GM19468 (cell line): ENCODE measurements around the gene IMP3.
"Not testable (repeated sequence)": the region's sequence is repeated elsewhere in the genome, so short reads cannot be mapped to it uniquely, and the experiment has no call there.

Experiments used
- ATAC-seq: cut with Tn5 transposase; IDR thresholded peaks from one replicate; pipeline ENCODE4 v1.9.1; 2021; ENCODE audit warnings: mild to moderate bottlenecking, moderate library complexity, moderate number of reproducible peaks; ENCODE audit not compliant: unreplicated experiment; ENCODE audit errors: extremely low read depth

IMP3 gene, protein sequence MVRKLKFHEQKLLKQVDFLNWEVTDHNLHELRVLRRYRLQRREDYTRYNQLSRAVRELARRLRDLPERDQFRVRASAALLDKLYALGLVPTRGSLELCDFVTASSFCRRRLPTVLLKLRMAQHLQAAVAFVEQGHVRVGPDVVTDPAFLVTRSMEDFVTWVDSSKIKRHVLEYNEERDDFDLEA

DNA sequence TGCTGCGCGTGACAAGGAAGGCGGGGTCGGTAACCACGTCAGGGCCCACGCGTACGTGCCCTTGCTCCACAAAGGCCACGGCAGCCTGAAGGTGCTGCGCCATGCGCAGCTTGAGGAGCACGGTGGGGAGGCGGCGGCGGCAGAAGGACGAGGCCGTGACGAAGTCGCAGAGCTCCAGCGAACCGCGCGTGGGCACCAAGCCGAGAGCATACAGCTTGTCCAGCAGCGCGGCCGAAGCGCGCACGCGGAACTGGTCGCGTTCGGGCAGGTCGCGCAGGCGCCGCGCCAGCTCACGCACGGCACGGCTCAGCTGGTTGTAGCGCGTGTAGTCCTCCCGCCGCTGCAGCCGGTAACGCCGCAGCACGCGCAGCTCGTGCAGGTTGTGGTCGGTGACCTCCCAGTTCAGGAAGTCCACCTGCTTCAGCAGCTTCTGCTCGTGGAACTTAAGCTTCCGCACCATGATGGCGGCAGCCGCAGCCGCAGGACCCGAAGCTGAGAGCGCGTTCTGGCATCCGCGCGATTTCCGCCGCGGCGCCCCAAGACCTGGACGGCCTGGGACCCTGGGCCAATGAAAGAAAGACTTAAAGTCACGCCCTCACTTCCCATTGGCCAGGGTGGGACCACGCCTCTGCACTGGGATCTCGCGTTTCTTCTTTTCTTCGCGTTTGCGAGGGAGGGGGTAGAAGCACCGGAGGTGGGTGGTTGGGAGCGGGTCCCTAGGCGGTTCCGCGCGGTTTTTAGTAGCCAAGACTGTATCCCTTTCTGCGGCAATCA lies at the start of gene IMP3:
TSS of gene IMP3 (minus strand) at position 516 of the 774 bp plus-strand sequence. CDS start at position 460, 56 bp downstream.
- peak; percentile 91 for ATAC-seq

DNA sequence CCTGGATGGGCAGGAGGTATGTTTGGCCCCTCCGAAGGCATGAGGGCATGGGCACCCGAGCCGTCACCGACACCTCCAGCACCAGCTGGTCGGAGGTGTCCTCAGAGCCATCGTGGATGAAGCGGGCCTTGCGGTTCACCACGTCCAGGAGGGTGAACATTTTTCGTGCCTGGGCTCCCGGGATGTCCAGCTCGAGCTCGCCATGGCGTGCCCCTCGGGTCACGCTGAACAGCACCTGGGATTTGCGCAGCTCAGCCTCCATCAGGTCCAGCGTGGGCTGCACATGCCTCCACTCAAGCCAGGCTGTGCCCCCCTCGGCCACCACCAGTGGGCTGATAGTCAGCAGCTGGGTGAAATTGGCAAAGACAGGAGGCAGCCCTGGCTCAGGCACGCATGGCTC lies 49.4 kb upstream of the IMP3 start:
- ATAC-seq: not testable (repeated sequence)

DNA sequence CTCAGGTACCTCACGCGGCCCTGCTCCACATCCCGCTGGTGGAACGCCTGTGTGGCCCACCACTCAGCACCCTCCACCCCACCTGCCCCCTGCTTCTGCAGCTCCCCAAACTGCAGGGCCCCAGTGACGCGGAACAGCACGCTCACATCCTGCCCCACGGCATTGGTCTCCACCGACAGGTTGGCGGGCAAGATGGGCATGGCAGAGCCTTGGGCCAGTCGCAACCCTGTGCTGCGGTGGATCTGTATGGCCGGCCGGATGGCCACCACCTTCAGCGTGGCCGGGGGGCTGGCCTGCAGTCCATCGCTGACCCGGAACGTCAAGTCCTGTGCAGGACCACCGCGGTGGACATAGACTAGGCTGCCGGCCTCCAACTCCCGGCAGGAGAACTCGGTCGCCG lies 48.8 kb upstream of the IMP3 start:
- no peak for ATAC-seq

DNA sequence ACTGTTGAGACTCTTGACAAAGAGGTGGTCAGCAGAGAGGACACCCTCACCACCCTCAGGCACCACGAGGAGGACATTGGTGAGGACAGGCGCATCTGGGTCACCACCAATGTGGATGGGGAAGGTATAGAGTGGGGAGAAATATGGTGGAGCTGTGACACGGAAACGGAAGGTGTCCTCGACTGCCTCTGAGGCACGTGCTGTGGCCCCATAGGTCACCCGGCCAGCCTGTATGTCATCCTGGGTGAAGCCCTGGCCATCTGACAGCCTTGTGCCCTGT lies 48.2 kb upstream of the IMP3 start:
- no peak for ATAC-seq

DNA sequence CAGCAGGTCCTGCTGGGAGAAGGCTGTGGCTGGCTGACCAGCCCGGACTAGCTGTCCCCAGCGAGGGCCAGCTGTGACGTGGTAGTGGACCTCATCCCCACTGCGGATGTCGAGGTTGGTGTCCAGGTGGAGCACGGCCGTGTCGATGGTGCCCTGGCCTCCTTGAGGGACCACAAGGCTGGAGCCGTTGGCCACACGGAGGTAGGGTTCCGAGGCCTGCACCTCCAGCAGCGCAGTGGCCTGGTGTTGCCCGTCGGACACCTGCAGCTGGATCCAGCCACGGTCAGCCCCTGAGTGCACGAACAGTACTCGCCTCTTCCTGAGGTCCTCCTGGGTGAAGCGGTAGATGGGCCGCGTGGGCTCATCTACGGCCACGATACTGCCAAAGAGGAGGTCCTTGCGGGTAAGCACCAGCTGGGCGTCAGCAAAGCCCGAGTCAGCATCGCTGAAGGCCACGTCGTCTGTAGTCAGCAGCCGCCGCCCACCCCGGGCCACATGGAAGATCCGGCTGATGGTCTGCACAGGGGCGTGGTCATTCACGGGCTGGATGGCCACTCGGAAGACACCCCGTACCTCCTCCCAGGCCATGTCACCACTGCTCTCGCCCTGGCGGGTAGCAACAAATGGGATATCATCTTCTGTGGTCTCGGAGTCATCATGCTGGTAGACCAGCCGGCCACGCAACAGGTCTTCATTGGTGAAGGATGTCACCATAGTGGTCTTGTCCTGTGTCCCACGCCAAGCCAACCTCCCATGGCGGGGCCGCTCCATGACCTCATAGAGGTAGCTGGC lies 47.7 kb upstream of the IMP3 start:
- ATAC-seq: no peak

DNA sequence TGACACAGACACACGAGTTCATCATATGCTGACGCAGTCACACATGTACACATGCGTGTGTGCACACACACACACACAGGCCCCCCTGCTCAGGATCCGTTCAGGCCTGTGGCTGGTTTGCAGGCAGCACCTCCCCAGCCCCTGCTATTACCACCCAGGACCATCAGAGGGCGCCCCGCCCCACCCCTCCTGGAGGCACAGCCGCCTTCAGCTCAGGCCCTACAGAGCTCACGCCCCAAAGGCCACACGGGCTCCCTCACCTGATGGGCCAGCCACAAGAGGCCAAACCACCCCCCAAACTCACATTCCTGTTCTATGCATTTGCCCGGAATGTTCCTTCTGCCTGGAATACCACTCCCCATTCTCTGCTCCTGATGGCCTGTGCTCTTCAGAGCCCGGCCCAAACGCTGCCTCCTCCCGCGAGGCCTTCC lies 46.2 kb upstream of the IMP3 start:
- not testable (repeated sequence) for ATAC-seq

DNA sequence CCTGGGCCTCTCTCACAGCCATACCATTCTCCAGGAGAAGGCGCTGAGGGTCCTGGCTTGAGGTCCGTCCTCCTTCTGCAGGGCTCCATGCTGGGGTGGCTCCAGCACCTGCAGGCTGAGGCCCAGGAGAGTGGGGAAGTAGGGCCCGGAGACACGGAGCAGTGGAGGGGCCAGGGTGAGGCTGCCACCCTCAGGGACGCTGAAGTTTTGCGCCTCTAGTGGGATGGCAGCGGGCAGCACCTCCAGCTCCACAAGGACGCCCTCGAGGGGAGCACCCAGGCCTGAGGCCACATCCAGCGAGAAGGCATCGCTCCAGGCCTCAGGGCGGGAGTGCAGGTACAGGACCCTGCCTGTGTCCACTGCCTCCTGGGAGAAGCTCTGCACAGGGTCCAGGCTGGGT lies 45.2 kb upstream of the IMP3 start:
- ATAC-seq: no peak

DNA sequence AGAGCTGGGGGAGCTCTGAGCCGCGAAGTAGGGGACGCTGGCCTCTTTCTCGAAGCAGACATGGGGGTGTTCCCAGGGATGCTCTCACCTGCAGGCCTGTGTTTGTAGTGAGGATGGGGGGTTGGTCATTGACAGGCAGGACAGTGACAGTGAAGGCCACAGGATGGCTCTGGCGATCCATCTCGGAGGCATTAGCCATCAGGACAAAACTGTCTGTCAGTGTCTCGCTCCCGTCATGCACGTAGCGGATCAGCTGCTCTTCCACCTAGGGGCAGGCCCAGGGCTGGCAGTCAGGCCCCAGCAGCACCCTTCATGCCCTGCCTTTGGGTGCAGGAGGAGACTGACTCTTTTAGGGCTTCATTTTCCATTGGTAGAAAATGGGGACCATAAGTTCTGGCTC lies 44.6 kb upstream of the IMP3 start:
- no peak for ATAC-seq

DNA sequence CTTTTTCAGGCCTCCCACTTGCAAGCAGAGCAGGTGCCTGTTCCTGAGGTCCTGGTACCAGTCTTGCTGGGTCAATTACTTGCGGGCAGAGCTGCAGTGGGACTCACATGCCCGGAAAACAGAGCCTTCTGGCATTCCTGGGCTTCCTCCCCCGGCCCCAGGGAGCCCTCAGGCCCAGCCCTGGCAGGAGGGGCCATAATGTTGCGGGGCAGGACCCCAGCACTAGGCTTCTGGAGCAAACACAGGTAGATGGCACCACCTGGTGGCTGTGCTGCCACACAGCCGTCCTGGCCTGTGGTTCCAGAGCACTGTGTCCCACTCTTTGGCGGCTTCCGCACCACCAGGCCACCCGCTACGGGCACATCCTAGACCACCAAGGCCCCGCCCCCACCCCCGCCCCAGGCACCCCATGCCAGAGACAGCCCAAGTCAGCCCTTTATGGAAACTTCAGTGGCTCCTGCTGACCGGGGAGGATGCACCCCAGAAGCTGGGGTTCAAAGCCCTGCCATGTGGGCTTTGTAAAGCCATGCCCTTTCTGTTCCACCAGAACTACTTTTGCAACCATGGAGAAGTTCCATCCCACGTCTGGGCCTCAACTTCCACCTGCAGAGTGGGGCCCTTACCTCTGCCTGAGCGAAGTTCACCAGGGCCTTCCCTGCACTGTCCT lies 43.8 kb upstream of the IMP3 start:
- ATAC-seq: not testable (repeated sequence)

DNA sequence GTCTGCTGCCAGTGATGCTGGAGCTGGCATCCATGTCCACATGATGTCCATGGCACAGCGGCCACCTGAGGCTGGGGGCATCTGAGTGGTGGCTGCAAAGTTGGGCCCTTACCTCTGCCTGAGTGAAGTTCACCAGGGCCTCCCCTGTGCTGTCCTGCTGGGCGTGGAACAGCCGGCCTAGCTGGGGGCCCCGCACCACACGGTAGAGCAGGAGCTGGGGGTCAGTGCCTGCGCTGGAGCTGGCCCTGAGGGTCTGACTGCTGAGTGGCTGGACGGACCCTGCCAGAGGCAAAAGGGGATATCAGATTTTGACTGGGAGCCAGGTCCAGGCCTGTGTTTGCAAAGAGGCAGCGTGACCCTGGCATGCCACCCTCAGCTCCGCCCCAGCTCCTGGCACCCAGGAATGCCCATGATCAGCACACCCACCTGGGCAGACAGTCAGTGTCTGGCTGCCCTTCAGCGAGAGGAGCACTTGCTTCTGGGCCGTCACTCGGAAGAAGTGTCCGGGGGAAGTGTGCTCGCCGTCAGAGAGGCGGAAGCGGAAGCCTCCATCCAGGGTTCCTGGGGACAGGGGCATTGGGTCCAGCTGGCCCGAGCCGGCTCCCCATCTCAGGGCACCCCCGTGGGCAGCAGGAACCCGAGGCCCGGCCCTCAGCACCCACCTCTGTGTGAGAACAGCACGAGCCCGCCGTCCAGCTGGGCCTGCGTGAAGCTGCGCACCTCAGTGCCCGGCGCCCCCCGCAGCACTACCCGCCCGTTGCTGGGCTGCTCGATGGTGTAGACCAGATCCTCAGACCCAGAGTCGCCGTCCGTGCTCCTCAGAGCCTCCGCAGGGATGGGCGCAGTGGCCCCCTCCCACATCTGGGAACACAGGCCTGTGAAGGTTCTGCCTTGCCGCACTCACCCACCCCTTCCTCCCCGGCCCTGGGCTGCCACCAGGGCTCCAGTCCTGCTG lies 42.4 kb upstream of the IMP3 start:
- no peak for ATAC-seq

DNA sequence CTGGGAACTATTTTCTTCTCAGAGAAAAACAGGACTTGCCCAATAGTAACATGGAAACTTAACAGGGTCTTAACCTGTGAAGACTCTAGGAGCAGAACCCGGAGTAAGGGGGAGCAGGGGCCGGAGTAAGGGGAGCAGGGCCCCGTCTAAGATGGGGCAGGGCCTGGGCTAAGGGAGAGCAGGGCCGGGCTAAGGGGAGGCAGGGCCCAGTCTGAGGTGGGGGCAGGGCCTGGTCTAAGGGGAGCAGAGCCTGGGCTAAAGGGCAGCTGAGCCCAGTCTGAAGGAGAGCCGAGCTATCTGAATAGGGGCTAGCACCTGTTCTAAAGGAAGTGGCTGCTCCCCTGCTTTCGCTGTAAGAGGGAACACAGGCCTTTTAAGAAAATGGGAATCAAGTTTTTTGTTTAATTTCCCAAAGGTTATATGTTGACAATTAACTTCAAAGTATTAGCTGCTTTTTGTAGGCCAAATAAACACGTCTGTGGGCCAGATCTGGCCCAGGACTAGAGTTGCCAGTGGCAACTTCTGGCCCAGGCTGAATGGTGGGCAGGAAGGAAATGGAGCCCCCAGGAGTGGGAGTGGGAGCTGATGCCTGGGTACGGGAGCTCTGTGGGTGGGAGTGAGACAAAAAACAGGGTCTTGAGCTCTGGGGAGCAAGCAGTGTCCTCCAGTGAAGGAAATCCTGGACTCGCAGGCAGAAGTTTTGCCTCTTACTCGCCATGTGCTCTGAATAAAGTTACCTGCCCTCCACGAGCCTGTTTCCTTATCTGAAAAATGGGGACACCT lies 40.2 kb upstream of the IMP3 start:
- no peak for ATAC-seq

DNA sequence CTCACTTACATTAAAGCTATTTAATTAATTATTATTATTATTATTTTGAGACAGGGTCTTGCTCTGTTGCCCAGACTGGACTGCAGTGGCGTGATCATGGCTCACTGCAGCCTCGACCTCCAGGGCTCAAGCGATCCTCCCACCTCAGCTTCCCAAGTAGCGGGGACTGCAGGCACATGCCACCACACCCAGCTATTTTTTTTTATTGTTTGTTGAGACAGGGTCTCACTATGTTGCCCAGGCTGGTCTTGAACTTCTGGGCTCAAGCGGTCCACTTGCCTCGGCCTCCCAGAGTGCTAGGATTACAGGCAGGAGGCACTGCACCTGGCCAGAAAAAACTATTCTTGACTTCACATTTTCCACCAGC lies 38.3 kb upstream of the IMP3 start:
- not testable (repeated sequence) for ATAC-seq

DNA sequence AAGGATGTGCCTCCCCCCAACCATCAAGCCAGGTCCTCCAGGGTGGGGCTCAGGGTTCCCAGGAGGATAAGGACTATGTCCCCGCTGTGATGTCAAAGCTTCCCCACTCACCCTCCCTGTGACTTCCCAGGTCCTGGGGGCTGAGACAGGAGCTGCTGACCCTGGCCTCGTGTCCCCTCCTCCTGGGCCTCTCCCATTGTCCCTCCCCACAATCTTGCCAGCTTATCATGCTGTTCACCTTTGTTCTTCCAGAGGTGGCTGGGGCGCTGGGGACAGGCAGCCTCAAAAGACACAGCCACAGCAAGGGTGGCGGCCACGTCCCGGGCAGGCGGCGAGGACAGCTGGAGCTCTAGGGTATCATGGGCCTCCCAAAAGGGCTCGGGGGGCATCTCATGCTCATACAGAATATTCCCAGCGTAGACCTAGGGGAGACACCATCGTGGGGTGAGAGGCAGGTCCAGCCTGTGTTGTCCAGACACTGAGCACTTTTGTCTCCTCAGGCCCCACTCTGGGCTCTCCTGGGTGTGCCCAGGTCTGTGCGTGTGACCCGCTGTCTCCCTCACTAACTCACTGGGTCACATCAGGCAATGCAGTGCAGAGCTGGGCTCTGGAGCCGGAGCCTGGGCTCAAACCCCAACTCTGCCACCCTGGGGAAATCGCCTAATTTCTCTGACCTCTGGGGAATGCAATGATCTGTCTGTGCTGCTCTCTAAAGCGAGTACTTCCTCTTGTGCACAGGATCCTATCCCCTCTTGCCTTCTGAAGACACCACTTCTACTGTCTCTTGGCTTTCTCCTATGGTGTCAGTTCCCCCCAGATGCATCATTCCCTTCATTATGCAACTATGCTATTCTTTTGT lies 37.7 kb upstream of the IMP3 start:
- ATAC-seq: no peak

DNA sequence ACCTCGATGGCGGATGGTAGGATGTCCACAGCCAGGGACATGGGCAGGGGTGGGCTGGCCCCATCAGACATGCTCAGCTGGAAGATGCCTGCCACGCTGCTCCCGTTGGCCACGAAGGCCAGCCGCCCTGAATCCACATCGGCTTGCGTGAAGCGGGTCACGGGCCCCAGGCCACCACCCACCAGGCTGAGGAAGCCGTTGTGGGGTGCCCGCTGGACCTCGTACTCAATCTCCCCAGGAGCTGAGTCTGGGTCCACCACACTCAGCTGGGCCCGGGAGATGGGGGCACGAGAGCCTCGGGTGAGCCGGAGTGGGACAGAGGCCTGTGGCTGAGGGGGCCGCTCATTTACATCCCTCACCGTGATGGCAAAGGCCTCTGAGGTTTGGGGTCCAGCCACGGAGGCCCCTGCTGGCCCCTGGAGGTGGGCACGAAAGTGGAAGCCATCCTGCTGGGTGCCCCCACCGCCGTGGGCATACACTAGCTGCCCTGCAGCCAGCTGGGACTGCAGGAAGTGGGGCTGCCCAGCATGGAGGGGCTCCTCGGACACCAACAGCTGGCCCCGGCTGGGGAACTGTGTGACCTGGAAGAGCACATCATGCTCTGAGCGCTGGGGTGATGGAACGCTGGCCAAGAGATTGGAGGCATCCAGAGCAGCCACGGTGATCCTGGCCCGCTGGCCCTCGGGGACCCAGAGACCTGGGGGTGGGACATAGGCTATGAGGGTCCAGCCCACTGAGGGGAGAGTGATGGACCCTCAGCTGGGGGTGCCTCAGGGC lies 36.9 kb upstream of the IMP3 start:
- ATAC-seq: no peak

DNA sequence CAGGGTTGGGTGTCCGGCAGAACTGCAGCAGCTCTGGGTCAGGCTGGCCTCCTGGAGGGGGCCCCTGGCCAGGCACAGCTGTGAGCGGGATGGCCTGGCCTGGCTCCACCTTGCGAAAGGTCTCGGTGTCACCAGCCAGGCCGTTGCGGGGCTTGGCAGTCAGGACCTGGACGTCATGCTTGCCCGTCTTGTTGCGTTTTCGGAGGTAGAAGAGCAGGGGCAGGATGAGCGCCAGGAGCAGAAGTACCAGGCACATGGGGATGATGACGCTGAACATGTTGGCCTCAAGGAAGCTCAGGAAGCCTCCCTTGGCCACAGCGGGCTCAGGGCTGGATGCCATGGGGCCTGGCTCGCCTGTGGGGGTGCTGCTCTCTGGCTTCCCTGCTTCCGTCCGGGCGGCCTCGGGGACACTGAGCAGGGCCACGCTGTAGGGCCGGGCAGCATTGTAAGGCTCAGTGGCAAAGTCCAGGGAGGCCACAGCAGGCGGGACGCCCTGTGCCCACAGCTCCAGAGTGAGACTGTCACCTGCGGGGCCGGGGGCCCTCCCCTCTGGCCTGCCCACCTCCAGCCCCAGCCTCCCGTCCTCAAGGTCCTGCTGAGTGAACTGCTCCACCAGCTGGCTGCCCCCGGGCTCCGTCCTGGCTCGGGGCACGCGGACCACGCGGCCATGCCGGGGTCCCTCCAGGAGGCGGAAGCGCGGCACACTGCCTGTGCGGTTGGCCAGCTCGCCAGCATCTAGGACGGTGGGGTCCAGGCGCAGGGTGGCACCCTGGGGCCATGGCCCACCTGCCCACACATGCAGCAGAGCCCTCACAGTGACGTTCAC lies 35.8 kb upstream of the IMP3 start:
- no peak for ATAC-seq

DNA sequence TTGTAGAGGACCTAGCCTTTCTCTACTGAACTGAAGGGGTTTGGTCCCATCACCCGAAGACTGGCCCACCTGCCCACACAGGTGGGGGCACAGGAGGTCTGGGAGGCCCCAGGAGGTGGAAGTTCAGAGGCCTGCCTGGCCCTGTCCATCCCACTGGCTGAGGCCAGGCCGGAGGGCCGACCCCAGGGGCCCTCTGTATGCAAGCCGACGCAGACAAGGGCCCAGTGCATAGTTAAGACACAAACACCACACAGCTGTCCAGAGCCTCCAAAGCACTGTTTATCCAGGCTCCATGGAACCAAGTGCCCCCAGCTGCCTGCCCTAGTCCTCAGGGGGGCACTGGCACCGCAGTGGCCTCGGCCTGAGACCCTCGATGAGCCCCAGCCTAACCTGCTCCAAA lies 34.3 kb upstream of the IMP3 start:
- no peak for ATAC-seq
